ENCODE data around the gene DDA1.

GRCh38 chr19:17266975-17267788 is 42.2 kb upstream of the DDA1 start, which contains the start of gene BABAM1:
- TF ChIP-seq EZH2phosphoT487 (IDR thresholded peaks at IDR 0.05; ENCODE audit: low read depth, severe bottlenecking, unreplicated experiment) = no peak
- no peak for TF ChIP-seq CTCF (IDR thresholded peaks at IDR 0.05; ENCODE audit: poor library complexity)

Measured in hepatocyte (in vitro differentiated cells).